ENCODE measurements around the gene MRPL42.
"Not testable (repeated sequence)": the region's sequence is repeated elsewhere in the genome, so short reads cannot be mapped to it uniquely, and the experiment has no call there.

The MRPL42 gene

DNA sequence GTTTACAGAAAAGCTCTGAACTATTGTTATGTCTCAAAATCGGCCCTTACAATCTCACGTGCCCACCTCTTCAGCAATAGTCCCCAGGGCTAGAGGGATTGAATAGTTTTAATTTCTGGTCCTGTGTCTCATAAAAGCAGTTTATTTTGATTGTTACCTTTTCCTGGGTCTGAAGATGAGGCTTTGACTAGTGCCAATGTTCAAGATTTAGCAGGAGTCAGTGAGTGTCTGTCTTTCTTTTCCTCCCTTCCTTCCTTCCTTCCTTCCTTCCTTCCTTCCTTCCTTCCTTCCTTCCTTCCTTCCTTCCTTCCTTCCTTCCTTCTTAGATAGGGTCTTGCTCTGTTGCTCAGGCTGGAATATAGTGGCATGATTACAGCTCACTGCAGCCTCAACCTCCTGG lies 80.5 kb downstream of the MRPL42 start:
- no peak for DNase-seq (ENCODE audit: low read depth in 2 of 2)

- no peak for DNase-seq (ENCODE audit: low read depth in 2 of 2)
These were observed 81.9 kb downstream of the MRPL42 start for GRCh38 chr12:93549174-93549573.

DNA sequence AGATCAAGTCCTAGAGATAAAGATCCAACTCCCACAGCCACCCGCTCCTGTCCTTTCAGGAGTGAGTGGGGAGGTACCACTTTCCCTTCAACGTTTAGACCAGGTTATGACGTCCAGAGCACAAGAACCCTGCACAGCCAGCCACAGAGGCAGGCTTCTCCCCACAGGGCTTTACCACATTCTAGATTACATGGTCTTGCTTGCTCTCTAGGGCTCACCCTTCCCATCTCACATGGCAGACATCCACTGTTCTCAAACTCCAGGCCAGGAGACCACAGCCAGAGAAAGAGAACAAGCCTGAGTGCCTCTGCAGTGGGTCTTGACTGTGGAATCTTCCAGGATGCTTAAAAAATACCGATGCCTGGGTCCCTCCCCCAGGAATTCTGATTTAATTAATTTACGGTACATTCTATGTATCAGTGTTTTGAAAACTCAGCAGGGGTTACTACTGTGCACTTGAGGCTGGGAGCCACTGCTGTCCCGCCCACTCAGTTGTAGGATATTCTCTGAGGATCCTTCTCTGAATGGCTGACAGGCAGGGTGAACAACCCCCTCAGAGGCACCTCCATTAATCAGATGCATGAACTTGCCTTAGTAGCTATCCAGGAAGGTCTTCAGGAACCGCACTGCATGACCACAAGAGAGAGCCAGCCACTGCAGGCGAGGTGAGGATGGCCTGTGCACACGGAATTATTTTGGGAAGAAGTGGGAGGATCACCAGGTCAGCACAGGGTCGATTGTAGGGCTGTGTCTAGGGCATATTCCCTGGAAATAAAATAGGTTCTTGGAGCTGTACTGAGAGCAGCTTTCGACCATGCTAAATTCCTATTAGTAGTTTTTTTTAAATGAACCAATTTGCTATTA lies 83.7 kb downstream of the MRPL42 start:
- no peak for DNase-seq (ENCODE audit: low read depth in 2 of 2)

DNA sequence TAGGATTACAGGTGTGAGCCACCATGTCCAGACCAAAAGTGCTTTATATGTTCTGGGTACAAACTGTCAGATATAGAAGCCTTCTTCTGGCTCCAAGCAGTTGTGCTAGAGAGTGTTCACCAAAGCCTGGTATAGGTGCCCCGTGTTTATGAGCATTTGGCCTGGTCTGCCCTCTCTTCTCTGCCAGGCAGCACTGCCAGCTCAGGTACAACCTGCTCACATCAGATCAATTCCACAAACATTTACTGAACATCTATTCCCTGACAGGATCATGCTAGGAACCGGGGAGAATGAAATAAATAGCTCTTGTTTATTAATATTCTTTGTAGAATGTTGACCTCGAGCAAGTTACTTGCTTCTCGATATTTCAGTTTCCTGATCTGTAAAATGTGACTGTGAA lies 85.1 kb downstream of the MRPL42 start:
- DNase-seq (ENCODE audit: low read depth in 2 of 2): no peak

DNA sequence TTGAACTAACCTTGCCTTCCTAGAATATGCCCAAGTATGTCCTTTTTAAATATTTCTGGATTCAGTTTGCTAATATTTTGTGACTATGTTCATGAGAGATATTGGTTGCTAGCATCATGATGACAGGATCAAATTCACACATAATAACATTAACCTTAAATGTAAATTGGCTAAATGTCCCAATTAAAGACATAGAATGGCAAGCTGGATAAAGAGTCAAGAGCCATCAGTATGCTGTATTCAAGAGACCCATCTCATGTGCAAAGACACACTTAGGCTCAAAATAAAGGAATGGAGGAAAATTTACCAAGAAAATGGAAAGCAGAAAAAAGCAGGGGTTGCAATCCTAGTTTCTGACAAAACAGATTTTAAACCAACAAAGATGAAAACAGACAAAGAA lies 90.6 kb downstream of the MRPL42 start:
- DNase-seq (ENCODE audit: low read depth in 2 of 2): not testable (repeated sequence)

GRCh38 chr12:93558685-93559084 lies 91.4 kb downstream of the MRPL42 start:
- DNase-seq (ENCODE audit: low read depth in 2 of 2): not testable (repeated sequence)

GRCh38 chr12:93563807-93564538 lies 96.7 kb downstream of the MRPL42 start:
- DNase-seq (ENCODE audit: low read depth in 2 of 2): no peak

DNA sequence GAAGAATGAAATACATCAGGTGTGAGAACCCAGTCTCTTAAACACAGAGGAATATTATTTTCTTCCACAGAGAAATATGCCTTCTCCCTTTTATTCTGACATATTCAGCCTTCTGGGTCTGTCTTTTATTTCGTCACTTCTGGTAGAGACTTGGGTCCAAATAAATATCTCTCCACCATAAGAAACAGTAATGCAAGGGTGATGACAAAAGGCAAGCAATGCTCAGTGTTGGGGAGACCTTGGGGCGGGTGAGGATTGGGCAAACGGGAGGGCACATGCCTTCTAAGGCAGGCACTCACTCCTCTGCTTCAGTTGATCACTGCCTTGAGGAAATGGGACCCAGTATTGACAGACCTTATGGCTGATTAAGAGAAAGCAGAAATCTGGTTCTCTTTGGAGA lies 98.4 kb downstream of the MRPL42 start:
- DNase-seq (ENCODE audit: low read depth in 2 of 2): no peak

Measured in fibroblast of skin of left quadriceps (primary cell).